Measurements from ENCODE around the gene MYO3B. TPM values are rescaled to one million over a fixed set of nuclear protein-coding genes. Genes with fewer than 3 reads are reported as not detected.

MYO3B gene
- total RNA-seq, 1 experiment from 2014 or later, result 0.50 TPM

GRCh38 chr2:170322140-170322766, 144.3 kb downstream of the MYO3B start:
- H3K4me1 Mint-ChIP-seq, result peaks cover 15% of the 10 kb centered on the region
- peaks cover 34% of the 10 kb centered on the region for H3K9me3 Mint-ChIP-seq
- ATAC-seq (no peak), DNase-seq (ENCODE audit: low spot score) (no peak)
- H3K27ac Mint-ChIP-seq, result peak overlapping the region; percentile 48; the same call in 1 of the 2 replicates
- H3K4me3 Mint-ChIP-seq, result no peak overlapping the region
- POLR2A ChIA-PET, result no interaction called here
- no peaks in the 10 kb centered on the region; the same call in 1 of the 2 replicates for H3K27me3 Mint-ChIP-seq (ENCODE audit: low read depth)
- TF ChIP-seq NFATC4 (CRISPR knock-in tag; IDR thresholded peaks at IDR 0.05) (no peak), ATF2 (CRISPR knock-in tag; IDR thresholded peaks at IDR 0.05; ENCODE audit: borderline replicate concordance, low read depth) (no peak), KAT7 (CRISPR knock-in tag; IDR thresholded peaks at IDR 0.05; ENCODE audit: borderline replicate concordance) (no peak), SP1 (CRISPR knock-in tag; conservative IDR thresholded peaks at IDR 0.05) (no peak), FOXJ3 (CRISPR knock-in tag; IDR thresholded peaks at IDR 0.05; ENCODE audit: borderline replicate concordance) (no peak), MYBL2 (CRISPR knock-in tag; IDR thresholded peaks at IDR 0.05) (no peak), TP53 (CRISPR knock-in tag; IDR thresholded peaks at IDR 0.05) (no peak)
- peaks cover 26% of the 10 kb centered on the region for H3K36me3 Mint-ChIP-seq
- CTCF ChIA-PET, result interaction anchor here (3.9 kb wide), 1 partner anchor 491 kb away, joined by 21 read pairs; no protein-coding TSS in a partner anchor

- no peak for DNase-seq (ENCODE audit: low spot score)
- H3K4me3 Mint-ChIP-seq, result no peak overlapping the region
- ChIA-PET POLR2A (no interaction called here), CTCF (interaction anchor here (1.0 to 3.9 kb wide), 17 partner anchors 11 to 550 kb away, joined by 3 to 21 read pairs (median 7); no protein-coding TSS in a partner anchor)
- no peak for TF ChIP-seq MYBL2 (CRISPR knock-in tag; IDR thresholded peaks at IDR 0.05)
- no peak for TF ChIP-seq NFE2L1 (CRISPR knock-in tag; IDR thresholded peaks at IDR 0.05)
- TF ChIP-seq ZNF423 (CRISPR knock-in tag; IDR thresholded peaks at IDR 0.05), result no peak
- TF ChIP-seq ZNF425 (CRISPR knock-in tag; conservative IDR thresholded peaks at IDR 0.05), result no peak
- TF ChIP-seq MLX (CRISPR knock-in tag; IDR thresholded peaks at IDR 0.05), result no peak
- no peak for TF ChIP-seq TEAD1 (CRISPR knock-in tag; IDR thresholded peaks at IDR 0.05)
- TF ChIP-seq PREB (CRISPR knock-in tag; IDR thresholded peaks at IDR 0.05; ENCODE audit: borderline replicate concordance), result no peak
- no peak for TF ChIP-seq MAX (CRISPR knock-in tag; IDR thresholded peaks at IDR 0.05)
- no peak for TF ChIP-seq ZNF532 (CRISPR knock-in tag; IDR thresholded peaks at IDR 0.05; ENCODE audit: borderline replicate concordance)
- H3K27ac Mint-ChIP-seq, result no peak overlapping the region
- H3K4me1 Mint-ChIP-seq, result peaks cover 15% of the 10 kb centered on the region
- peaks cover 20% of the 10 kb centered on the region for H3K36me3 Mint-ChIP-seq
- no peak for ATAC-seq
- H3K27me3 Mint-ChIP-seq (ENCODE audit: low read depth), result no peaks in the 10 kb centered on the region; the same call in 1 of the 2 replicates
- peaks cover 24% of the 10 kb centered on the region for H3K9me3 Mint-ChIP-seq
Observed at GRCh38 chr2:170323743-170324142, 145.8 kb downstream of the MYO3B start.

Measured in WTC11 (cell line).